Vagina (tissue), 2 donors: ENCODE measurements around the gene SCMH1. TPM values are rescaled to one million over a fixed set of nuclear protein-coding genes. Genes with fewer than 3 reads are reported as not detected.

ENCODE experiments used
- DNase-seq, 2 donors: peaks; one replicate each; pipeline ENCODE4 v3.0.0-alpha.2; 2017; ENCODE audit errors: extremely low spot score in 2 of 2
- H3K27ac ChIP-seq: fragments of 200-600 bp; sonication (generic); one replicate; pipeline ENCODE4 v1.5.1; 2019
- H3K27me3 ChIP-seq: fragments of 200-600 bp; sonication (generic); one replicate; pipeline ENCODE4 v1.5.1; 2019
- H3K36me3 ChIP-seq, 2 donors: fragments of 200-600 bp; sonication (generic); one replicate each; pipeline ENCODE4 v1.5.1; 2017 to 2019
- H3K4me1 ChIP-seq: fragments of 200-600 bp; sonication (generic); one replicate; pipeline ENCODE4 v1.5.1; 2019
- H3K4me3 ChIP-seq, 2 donors: fragments of 200-600 bp; sonication (generic); 1 replicate in 1 of 2; 2 replicates in 1 of 2; pipeline ENCODE4 v1.5.1; 2016 to 2019
- H3K9me3 ChIP-seq: fragments of 200-600 bp; sonication (generic); one replicate; pipeline ENCODE4 v1.5.1; 2019
- CTCF ChIP-seq, 3 experiments: fragments of 450-650 bp in 2 of 3; fragments of 200-600 bp in 1 of 3; sonication (generic) in 1 of 3; IDR thresholded peaks; one replicate each; pipeline ENCODE4 v1.5.1; 2017 to 2019; ENCODE audit warnings: antibody characterized with exemption in 3 of 3, mild to moderate bottlenecking in 2 of 3, moderate library complexity in 2 of 3
- POLR2A ChIP-seq, 2 donors: fragments of 450-650 bp; IDR thresholded peaks; one replicate each; pipeline ENCODE4 v1.6.1; 2017; ENCODE audit warnings: antibody characterized with exemption in 2 of 2, mild to moderate bottlenecking in 2 of 2, moderate library complexity in 2 of 2
- POLR2AphosphoS5 ChIP-seq, 2 donors: sonication (generic); formaldehyde crosslinking; IDR thresholded peaks; one replicate each; pipeline ENCODE4 v1.9.0; 2017; ENCODE audit warnings: antibody characterized with exemption in 2 of 2, mild to moderate bottlenecking in 2 of 2, low read depth in 1 of 2; ENCODE audit not compliant: insufficient read depth in 1 of 2
- intact Hi-C: fragments of 100-400 bp; cut with DNase I; formaldehyde crosslinking; loops from one replicate; pipeline ENCODE4 v1.15.1; 2023
- total RNA-seq: library from RNA; depleted of rRNA; stranded (reverse); fragments of >200 nt; gene quantifications from one replicate; pipeline ENCODE4 v1.2.3, GENCODE V29; 2016

The SCMH1 gene
- total RNA-seq, 1 donor from 2014 or later, result 35.1 TPM

GRCh38 chr1:41022424-41022823 is 219.7 kb downstream of the SCMH1 start:
- no peak for TF ChIP-seq POLR2AphosphoS5 (IDR thresholded peaks at IDR 0.05; ENCODE audit: insufficient read depth in 1 of 2, low read depth in 1 of 2)

GRCh38 chr1:41021526-41022308 is 220.4 kb downstream of the SCMH1 start, which contains the start of gene SLFNL1:
SLFNL1 (minus strand) TSS chr1:41021725; CDS start chr1:41020660, 1,065 bp downstream.
- no peak for DNase-seq
- H3K36me3 ChIP-seq, result no peaks in the 10 kb centered on the region

More at GRCh38 chr1:41022424-41022823, 219.7 kb downstream of the SCMH1 start:
- Histone ChIP-seq H3K4me1 (no peaks in the 10 kb centered on the region), H3K36me3 (no peaks in the 10 kb centered on the region), H3K4me3 (no peak overlapping the region), H3K27ac (no peak overlapping the region), H3K27me3 (no peaks in the 10 kb centered on the region), H3K9me3 (no peaks in the 10 kb centered on the region)
- no peak for DNase-seq
- intact Hi-C loops, result no loop called here

GRCh38 chr1:41020654-41021053 is 221.5 kb downstream of the SCMH1 start:
- intact Hi-C loops, result no loop called here
- H3K27ac ChIP-seq, result no peak overlapping the region

More at GRCh38 chr1:41021526-41022308, 220.4 kb downstream of the SCMH1 start, which contains the start of gene SLFNL1:
- Histone ChIP-seq H3K4me1 (no peaks in the 10 kb centered on the region), H3K27me3 (no peaks in the 10 kb centered on the region), H3K4me3 (no peak within 1 kb of the TSS), H3K27ac (no peak within 1 kb of the TSS), H3K9me3 (no peaks in the 10 kb centered on the region)
- intact Hi-C loops, result no loop called here
- TF ChIP-seq CTCF (IDR thresholded peaks at IDR 0.05) (no peak), POLR2A (IDR thresholded peaks at IDR 0.05) (no peak), POLR2AphosphoS5 (IDR thresholded peaks at IDR 0.05; ENCODE audit: insufficient read depth in 1 of 2, low read depth in 1 of 2) (no peak)

GRCh38 chr1:41020109-41020576 is 222.0 kb downstream of the SCMH1 start:
- TF ChIP-seq POLR2A (IDR thresholded peaks at IDR 0.05) (no peak), CTCF (IDR thresholded peaks at IDR 0.05) (no peak), POLR2AphosphoS5 (IDR thresholded peaks at IDR 0.05; ENCODE audit: insufficient read depth in 1 of 2, low read depth in 1 of 2) (no peak)
- no peak for DNase-seq
- intact Hi-C loops, result no loop called here
- Histone ChIP-seq H3K9me3 (no peaks in the 10 kb centered on the region), H3K36me3 (no peaks in the 10 kb centered on the region), H3K27me3 (no peaks in the 10 kb centered on the region), H3K27ac (no peak overlapping the region), H3K4me1 (no peaks in the 10 kb centered on the region), H3K4me3 (no peak overlapping the region)

More at GRCh38 chr1:41020654-41021053, 221.5 kb downstream of the SCMH1 start:
- no peaks in the 10 kb centered on the region for H3K27me3 ChIP-seq
- no peak for DNase-seq
- no peaks in the 10 kb centered on the region for H3K4me1 ChIP-seq
- no peak for TF ChIP-seq POLR2AphosphoS5 (IDR thresholded peaks at IDR 0.05; ENCODE audit: insufficient read depth in 1 of 2, low read depth in 1 of 2)
- no peak for TF ChIP-seq CTCF (IDR thresholded peaks at IDR 0.05)
- no peak for TF ChIP-seq POLR2A (IDR thresholded peaks at IDR 0.05)
- H3K36me3 ChIP-seq, result no peaks in the 10 kb centered on the region
- no peak overlapping the region for H3K4me3 ChIP-seq
- no peaks in the 10 kb centered on the region for H3K9me3 ChIP-seq

- H3K27ac ChIP-seq, result no peak overlapping the region
- intact Hi-C loops, result no loop called here
- no peak for DNase-seq
- H3K4me3 ChIP-seq, result no peak overlapping the region
- no peaks in the 10 kb centered on the region for H3K9me3 ChIP-seq
- H3K36me3 ChIP-seq, result no peaks in the 10 kb centered on the region
- no peaks in the 10 kb centered on the region for H3K27me3 ChIP-seq
- TF ChIP-seq POLR2AphosphoS5 (IDR thresholded peaks at IDR 0.05; ENCODE audit: insufficient read depth in 1 of 2, low read depth in 1 of 2) (no peak), POLR2A (IDR thresholded peaks at IDR 0.05) (no peak), CTCF (IDR thresholded peaks at IDR 0.05) (no peak)
- H3K4me1 ChIP-seq, result no peaks in the 10 kb centered on the region
These were observed 222.8 kb downstream of the SCMH1 start for GRCh38 chr1:41019353-41019745.
